HG03066 (cell line): ENCODE measurements around the gene UCHL1.
"Not testable (repeated sequence)": the region's sequence is repeated elsewhere in the genome, so short reads cannot be mapped to it uniquely, and the experiment has no call there.

Experiments
- ATAC-seq: cut with Tn5 transposase; IDR thresholded peaks from one replicate; pipeline ENCODE4 v1.9.1; 2021; ENCODE audit warnings: low read depth; ENCODE audit not compliant: unreplicated experiment

UCHL1 gene

DNA sequence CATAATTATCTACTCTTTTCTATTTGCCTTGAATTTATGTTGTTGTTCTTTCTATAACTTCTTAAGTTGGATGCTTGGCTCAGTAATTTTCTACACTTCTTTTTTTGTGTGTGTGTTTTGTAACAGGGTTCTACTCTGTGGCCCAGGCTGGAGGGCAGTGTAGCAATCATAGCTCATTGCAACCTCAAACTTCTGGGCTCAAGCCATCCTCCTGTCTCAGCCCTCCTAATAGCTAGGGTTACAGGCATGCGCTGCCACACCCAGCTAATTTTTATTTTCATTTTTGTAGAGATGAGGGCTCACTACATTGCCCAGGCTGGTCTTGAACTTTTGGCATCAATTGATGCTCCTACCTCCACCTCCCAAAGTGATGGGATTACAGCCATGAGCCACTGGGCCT lies 20.7 kb upstream of the UCHL1 start:
- ATAC-seq: no peak

DNA sequence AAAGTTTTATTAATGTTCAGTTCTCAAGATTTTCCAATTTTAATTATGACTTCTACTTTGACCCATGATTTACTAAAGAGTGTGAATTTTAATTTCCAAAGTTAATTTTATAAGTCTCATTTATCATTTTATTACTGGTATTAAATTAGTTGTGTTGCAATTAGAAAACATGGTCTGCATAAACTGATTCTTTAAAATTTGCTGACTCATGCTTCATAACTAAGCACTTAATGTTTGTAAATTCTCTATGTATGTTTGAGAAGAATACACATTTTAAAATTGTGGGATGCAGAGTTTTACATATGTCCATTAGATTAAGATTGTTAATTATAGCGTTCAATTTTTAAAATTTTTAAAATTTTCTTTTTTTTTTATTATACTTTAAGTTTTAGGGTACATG lies 20.2 kb upstream of the UCHL1 start:
- ATAC-seq: no peak

DNA sequence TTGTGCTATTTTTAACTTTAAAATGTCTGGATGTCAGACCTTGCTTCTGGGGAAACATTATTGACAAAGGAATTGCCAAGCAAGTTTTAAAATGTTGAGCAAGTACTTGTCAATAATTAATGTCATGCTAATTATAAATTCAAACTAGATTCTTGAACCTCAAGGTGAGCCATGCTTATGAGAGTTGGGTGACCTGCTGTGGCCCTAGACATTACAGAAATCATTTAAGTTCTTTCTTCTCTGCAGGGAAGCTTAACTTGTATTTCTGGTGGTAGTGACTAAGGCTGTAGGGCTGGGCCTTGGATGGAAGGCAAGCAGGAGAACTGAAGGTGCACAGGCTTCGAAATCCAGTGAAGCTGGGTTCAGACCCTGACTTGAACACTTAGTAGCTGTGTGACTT lies 14.8 kb upstream of the UCHL1 start:
- ATAC-seq: no peak

DNA sequence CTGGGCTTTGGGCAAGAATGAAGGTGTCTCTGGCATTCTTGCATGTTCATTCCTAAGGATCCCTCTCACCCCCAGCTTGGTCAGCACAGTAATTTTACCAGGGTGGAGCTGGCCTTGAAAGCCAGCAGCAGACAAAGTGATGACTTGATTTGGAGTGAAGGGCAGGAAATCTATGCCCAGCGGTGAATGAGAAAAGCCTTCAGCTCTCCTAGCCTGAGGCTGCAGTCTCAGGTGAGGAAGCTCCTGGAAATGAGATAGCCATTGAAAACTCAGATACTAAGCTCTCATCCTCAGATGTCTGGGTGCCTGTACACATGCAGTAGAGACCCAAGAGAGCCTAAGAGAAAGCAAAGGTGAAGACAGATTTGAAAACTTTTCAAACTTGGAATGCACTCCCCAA lies 10.7 kb upstream of the UCHL1 start:
- ATAC-seq: no peak

DNA sequence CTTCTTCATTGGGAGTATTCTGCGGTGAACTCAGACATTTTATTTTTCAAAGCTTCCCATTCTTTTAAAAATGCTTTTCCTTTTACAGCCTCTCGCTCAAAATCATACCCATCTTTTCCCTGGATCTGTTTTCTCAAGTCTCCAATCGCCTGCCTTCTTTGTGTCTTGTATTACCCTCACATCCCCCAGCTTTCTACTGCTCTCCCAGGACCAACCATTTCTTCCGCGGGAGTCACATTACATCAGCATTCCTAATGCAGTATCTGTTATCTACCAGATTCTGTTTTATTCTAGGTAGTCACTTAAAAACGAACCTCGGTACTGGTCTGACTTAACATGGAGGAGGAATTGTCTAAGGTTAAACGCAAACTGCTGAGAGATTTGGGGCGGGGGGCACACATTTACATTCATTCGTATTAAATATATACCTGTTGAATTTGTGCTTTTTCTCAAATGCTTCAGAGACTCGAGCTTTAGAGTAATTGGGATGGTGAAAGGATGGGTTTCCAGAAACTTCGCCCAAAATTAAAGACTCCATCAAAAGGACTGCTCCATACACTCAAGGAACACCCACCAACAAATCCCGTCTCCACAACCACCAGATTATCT lies 493 bp upstream of the UCHL1 start:
- no peak for ATAC-seq

DNA sequence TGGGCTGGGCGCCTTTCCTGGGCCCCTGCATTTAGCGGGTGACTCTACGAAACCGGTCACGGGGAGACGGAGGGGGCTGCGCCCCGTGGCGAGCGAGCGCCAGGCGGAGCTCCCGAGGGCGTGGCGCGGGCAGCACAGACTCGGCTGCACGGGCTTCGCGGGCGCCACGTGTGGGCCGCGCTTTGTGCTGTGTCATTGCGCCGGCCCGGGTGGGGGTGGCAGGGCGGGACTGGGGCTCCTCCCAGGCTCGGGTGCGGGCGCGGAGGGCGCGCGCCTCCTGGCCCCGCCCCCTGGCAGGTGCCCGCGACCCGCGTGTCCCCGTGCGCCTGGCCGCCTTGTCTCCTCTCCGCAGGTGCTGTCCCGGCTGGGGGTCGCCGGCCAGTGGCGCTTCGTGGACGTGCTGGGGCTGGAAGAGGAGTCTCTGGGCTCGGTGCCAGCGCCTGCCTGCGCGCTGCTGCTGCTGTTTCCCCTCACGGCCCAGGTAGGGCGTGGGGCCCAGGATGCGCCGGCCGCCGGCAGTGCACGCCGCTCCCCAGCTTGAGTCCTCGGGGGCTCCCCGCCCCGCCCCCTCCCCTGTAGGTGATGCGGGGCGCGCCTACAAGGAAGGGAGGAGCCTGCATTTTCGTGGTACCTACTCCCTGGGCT lies 651 bp downstream of the UCHL1 start:
- peak; percentile 76 for ATAC-seq

DNA sequence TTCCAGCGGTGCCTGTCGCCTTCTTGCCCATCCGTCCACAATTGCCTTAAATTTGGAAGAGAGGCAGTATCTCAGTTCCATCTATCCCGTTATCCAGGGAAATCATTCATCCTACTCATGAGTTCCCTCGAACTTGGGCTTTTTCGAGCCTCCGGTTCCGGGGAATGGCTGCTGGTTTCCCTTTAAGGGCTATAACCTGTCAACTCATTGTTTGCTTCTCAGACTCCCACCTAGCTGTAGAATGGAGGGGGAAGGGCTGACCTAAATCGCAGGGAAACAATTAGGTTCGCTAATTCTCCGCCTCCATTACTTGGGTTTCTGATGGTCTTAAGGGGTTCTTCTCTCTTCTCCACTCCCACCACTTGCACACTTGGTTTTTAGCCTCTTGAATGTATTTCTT lies 1.2 kb downstream of the UCHL1 start:
- no peak for ATAC-seq

DNA sequence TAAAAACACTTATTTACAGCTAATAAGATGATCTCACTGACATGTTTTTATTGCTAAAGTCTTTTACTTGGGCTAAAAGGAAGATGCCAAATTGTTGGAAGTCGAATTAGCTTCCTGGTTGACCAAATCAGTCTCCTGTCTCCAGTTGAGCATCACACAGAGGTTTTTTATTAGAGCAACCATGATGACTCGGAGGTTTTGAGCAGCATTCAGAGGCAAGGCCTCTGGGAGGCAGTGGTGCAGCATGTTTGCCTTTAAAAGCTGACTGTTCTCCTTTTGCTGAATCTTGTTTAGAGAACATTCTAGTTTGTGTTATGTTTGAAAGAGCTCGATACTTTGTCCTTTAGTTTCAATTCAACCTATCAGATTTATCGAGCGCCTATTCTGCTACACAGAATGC lies 2.1 kb downstream of the UCHL1 start:
- no peak for ATAC-seq

DNA sequence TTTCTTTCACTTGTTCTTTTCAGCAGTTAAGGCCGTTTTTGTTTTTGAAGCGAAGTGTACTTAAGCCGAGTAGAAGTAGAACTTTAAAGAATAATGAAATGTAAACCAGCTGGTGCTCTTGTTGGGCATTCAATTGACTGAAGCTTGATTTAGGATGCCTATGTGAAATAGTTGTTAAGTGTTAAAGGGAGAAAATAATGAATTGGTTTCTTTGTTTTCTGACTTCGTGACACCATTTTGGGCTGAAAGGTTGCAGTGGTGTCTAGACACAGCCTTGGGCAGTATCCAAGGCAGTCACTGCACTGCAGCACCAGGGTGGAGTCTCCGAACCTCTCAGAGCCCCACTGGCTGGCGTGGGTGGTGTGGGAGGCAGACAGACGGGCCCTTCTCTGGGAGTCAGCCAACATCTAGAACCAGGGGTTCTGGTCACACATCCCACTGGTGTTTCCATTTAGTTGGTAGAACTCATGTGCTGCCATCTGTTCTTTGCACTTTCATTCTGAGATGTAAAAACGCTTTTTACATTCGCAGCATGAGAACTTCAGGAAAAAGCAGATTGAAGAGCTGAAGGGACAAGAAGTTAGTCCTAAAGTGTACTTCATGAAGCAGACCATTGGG lies 3.5 kb downstream of the UCHL1 start:
- no peak for ATAC-seq

DNA sequence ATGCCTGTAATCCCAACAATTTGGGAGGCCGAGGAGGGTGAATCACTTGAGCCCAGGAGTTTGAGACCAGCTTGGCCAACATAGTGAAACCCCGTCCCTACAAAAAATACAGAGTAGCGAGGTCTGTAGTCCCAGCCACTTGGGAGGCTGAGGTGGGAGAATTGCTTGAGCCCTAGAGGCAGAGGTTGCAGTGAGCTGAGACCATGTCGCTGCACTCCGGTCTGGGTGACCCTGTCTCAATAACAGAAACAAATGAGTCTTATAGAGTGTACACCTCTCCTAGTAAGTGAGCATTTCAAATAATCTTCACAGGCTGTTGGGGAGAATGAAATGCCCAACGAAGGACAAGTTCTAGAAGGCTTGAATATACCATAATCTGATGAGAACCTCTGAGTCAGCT lies 5.5 kb downstream of the UCHL1 start:
- ATAC-seq: no peak

DNA sequence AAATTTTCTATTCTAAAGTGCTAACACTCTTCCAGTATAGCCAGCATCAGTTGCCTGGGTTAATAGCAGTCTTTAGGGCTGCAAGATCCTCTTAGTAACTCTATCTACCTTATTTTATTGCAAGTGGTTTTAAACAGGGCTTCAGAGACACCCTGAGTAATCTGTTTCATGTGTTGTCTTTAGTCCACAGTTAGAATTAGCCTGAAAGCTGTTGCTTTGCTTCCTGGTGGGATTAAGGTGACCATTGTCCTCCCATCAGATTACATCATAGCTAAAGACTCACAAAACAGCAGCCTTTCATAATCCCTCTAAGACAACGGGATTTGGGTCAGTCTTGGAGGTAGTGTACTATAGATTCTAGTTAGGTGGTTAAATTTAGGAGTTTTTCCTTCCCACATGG lies 7.5 kb downstream of the UCHL1 start:
- no peak for ATAC-seq

DNA sequence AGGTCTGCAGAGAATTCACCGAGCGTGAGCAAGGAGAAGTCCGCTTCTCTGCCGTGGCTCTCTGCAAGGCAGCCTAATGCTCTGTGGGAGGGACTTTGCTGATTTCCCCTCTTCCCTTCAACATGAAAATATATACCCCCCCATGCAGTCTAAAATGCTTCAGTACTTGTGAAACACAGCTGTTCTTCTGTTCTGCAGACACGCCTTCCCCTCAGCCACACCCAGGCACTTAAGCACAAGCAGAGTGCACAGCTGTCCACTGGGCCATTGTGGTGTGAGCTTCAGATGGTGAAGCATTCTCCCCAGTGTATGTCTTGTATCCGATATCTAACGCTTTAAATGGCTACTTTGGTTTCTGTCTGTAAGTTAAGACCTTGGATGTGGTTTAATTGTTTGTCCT lies 11.3 kb downstream of the UCHL1 start:
- ATAC-seq: no peak

DNA sequence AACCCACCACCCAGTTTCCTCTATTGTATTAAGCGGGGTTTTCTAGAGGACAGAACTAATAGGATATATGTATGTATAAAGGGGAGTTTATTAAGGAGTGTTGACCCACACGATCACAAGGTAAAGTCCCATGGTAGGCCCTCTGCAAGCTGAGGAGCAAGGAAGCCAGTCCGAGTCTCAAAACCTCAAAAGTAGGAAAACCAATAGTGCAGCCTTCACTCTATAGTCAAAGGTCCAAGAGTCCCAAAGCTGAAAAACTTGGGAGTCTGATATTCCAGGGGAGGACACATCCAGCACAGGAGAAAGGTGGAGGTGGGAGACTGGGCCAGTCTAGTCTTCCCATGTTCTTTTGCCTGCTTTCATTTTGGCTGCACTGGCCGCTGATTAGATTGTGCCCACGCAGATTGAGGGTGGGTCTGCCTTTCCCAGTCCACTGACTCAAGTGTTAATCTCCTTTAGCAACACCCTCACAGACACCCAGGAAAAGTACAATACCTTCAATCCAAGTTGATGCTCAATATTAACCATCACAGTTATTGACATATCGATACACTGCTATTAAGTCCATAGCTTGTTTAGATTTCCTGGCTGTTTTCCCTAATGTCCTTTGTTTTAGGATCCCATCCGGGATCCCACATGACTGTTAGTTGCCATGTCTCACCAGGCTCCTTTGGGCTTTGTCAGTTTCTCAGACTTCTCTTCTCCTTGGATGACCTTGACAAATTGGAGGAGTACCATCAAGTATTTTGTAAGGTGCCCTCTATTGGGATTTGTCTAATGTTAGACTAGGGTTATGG lies 12.2 kb downstream of the UCHL1 start:
- ATAC-seq: no peak

DNA sequence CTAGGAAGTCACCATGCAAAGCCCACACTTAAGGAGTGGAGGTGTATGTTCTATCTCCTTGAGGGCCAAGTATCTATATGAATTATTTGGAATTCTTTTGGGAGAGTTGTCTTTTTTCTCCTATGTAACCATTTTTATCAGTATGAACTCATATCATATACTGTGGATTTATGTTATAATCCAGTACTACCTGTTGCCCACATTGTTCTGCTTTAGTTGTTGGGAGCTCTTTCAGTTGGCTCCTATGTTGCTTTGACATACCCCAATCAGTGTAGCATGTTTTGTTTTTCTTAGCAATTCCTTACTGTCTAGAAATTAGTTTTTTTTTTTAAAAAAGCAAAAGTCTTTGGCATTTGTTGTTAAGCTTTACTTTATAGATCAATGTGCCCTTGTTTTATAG lies 13.0 kb downstream of the UCHL1 start:
- ATAC-seq: no peak

DNA sequence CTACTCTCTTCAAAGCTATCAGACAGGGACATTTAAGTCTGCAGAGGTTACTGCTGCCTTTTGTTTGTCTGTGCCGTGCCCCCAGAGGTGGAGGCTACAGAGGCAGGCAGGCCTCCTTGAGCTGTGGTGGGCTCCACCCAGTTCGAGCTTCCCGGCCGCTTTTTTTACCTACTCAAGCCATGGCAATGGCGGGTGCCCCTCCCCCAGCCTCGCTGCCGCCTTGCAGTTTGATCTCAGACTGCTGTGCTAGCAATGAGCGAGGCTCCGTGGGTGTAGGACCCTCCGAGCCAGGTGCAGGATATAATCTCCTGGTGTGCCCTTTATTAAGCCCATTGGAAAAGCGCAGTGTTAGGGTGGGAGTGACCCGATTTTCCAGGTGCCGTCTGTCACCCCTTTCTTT lies 19.2 kb downstream of the UCHL1 start:
- not testable (repeated sequence) for ATAC-seq

DNA sequence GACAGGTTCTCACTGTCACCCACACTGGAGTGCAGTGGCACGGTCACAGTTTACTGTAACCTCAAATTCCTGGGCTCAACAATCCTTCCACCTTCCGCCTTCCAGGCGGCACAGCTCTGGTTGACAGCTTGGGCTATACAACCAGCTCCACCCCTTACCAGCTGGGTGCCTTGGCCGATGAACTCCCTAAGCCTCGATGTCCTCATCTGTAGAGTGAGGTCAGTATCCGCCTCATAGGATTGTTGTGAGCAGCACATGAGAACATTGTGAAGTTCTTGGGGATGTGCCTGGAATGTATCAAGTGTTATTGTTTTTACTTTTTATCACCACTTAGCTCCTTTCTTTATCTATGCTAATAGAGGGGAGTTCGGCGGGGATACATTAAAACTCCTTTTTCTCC lies 23.3 kb downstream of the UCHL1 start:
- no peak for ATAC-seq

DNA sequence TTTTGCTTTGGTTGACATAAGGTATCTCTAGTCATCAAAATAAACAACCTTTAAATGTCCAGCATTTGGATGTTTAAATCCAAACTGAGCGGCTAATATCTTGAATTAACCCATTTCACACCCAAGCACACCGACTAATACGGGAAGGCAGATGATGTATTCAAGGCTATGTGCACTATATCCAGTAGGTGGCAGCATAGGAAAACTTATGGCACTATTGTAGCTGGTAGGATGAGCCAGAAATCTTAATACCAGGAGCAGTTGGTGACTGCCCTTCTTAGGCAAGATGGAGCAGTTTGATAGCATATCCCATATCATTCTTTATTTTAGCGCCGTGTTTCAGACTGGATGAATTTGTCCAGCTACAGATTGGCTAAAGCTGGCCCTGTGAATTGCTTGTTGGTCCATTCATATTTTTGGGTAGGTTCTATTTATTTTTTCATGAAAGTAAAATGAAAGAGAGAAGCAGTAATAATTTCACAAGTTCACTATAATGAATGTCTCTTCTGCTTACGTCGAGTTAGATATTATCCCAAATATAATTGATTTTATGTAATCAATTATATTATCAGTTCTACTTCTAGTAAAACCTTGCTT lies 24.4 kb downstream of the UCHL1 start:
- ATAC-seq: peak; percentile 97

DNA sequence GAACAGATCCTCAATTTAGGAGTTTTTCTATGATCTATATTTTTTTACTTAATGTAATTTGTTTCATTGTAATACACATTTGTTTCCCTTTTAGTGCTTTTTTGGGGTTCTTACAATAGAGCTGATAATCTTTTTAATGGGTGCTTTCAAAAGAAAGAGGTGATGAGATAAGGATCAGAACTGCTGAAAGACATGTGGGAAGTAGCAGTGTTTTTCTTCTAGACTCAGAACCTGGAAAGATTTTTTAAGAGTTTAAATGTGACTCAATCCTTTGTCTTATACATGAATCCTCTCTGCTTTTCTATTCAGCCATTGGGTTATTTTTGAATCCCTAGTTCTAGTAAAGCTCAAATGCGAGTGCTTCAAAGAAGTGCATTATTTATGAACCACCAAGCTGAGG lies 25.6 kb downstream of the UCHL1 start:
- ATAC-seq: no peak

DNA sequence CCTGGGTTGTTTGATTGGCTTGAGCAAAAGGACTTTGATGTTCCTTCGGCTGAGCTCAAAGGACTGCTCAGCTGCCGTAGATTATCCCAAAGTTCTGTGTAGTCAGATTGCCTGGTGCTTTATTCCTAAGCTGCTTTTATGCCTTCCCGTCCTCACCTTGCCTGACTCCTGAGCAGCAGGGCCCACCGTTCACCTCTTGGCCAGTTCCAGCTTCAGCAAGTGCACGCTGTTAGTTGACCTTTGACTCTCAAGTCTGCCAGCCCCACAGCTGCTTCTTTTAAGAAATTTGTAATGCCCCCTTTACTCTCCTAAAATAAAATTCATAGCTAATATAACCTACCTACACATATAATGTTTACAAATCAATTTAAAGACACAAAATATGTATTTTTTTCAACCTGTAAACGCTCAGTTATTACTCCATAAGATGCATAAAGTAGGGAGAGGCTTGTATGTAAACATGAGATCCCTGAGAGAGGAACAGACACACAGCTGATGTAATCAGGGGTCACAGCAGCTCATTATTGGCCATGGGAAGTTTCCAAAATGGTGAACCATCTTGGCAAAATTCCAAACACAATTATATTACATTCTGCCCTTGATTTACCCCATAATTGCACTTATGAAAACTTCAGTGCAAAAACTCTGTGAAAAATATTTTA lies 28.6 kb downstream of the UCHL1 start:
- no peak for ATAC-seq

DNA sequence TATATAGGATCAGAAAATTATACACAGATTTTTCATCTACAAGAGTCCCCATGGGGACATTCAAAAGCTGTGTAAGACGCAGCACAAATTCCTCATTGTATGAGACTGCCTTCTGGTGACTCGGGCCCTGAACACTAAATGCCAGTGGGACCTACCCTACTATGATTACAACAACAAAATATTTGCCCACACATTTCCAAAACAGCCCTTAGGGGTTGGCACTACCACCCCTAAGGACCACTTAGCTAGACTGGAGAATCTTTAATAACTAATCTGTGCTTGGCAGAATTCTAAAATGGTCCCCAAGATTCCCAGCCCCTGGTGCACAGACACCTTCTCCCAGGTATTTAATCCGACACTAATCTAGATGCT lies 29.1 kb downstream of the UCHL1 start:
- no peak for ATAC-seq

DNA sequence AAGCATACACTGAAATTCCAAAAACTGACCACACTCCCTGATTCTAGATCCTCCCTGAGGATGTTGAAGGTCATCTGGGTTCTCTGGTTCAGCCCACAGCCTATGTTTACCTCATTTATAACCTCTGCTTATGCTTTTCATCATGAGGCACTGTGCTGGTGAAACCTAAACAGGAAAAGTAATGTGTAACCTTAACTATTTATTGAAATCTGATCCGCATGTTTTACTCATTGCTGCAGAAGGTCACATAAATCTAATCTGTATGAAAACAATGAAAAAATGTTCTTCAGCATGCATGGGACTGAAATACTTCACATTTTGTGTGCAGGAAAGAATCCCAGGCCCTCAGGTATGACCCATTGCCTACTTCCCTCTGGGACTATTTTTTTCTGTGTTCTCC lies 30.3 kb downstream of the UCHL1 start:
- no peak for ATAC-seq
